Activated naive CD8-positive, alpha-beta T cell treated with anti-CD3 and anti-CD28 coated beads for 36 hours (primary cell): Measurements from ENCODE around the gene KLF4. TPM values are rescaled to one million over a fixed set of nuclear protein-coding genes. Genes with fewer than 3 reads are reported as not detected.

Experiments
- DNase-seq: peaks from one replicate; pipeline ENCODE4 v3.0.0; 2021
- H3K27ac Mint-ChIP-seq: one replicate; pipeline ENCODE4 v1.8.0; 2022; ENCODE audit warnings: mild to moderate bottlenecking, moderate library complexity, mixed read lengths
- H3K27me3 Mint-ChIP-seq: one replicate; pipeline ENCODE4 v1.8.0; 2022; ENCODE audit warnings: mild to moderate bottlenecking, mixed read lengths
- H3K36me3 Mint-ChIP-seq: one replicate; pipeline ENCODE4 v1.8.0; 2021; ENCODE audit warnings: mild to moderate bottlenecking, mixed read lengths
- H3K4me1 Mint-ChIP-seq: one replicate; pipeline ENCODE4 v1.8.0; 2021; ENCODE audit warnings: mixed read lengths
- H3K4me3 Mint-ChIP-seq: one replicate; pipeline ENCODE4 v1.8.0; 2022; ENCODE audit warnings: mild to moderate bottlenecking, moderate library complexity, mixed read lengths
- H3K9me3 Mint-ChIP-seq: one replicate; pipeline ENCODE4 v1.8.0; 2022; ENCODE audit warnings: mixed read lengths
- total RNA-seq, 2 experiments: library from RNA; stranded (reverse); gene quantifications; one replicate each; pipeline ENCODE4 v1.2.3, GENCODE V29; 2021

KLF4 gene
- total RNA-seq, 2 experiments from 2014 or later: 0.50 to 0.62 TPM

DNA sequence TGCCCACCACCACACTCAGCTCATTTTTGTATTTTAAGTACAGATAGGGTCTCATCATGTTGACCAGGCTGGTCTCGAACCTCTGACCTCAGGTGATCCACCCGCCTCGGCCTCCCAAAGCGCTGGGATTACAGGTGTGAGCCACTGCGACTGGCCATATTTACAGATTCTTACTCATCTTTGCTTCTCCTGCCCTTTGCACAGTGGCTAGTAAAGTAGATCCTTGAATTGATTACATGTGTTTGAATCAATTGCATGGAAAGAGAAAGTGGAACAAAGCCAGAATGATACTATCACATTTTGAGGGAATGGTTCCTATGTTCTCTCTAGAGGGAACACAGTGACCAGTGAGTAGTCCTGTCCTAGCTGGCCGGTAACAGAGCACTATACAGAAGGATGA, 15.4 kb downstream of the KLF4 start:
- H3K4me1 Mint-ChIP-seq: no peaks in the 10 kb centered on the region

DNA sequence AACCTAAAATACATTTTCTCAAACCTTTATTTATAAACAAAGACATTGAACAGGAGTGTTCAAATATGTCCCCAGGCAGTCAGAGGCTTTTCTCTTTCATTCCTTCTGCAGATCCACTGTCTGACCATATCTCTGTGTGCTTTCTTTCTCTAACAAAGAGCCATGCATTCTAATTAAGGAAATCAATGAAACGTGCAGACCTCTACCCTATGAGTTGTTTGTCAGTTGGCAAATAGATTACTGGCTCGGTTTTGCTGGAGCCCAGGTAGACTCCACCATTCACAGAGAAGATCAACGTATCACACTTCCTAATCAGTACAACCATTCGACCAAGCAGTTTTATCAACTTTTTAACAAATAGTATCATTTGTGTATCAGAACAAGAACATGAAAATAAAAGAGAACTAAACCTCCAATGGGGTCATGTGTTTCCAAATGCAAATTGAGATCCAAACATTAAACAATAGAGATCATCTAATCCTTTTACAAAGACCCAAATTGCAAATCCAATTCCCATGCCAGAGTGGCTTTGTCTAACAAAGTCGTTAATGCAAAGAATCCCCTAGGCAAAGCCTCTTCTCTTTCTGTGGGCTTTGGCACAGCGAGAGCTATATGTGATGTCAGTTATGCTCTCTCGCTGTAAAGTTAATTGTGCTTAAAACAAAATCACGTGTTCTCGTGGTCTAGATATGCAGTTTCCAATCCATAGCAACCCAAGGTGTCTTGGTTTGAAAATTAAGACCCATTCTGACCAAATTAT, 16.8 kb downstream of the KLF4 start:
- Mint-ChIP-seq H3K4me3 (no peak overlapping the region), H3K27me3 (peaks cover 6% of the 10 kb centered on the region), H3K27ac (no peak overlapping the region), H3K9me3 (no peaks in the 10 kb centered on the region), H3K36me3 (no peaks in the 10 kb centered on the region), H3K4me1 (no peaks in the 10 kb centered on the region)
- DNase-seq: no peak

More for the DNA sequence above, 15.4 kb downstream of the KLF4 start:
- H3K4me3 Mint-ChIP-seq: no peak overlapping the region
- no peak for DNase-seq
- no peaks in the 10 kb centered on the region for H3K36me3 Mint-ChIP-seq
- H3K27me3 Mint-ChIP-seq: peaks cover 15% of the 10 kb centered on the region
- H3K9me3 Mint-ChIP-seq: no peaks in the 10 kb centered on the region
- H3K27ac Mint-ChIP-seq: no peak overlapping the region

DNA sequence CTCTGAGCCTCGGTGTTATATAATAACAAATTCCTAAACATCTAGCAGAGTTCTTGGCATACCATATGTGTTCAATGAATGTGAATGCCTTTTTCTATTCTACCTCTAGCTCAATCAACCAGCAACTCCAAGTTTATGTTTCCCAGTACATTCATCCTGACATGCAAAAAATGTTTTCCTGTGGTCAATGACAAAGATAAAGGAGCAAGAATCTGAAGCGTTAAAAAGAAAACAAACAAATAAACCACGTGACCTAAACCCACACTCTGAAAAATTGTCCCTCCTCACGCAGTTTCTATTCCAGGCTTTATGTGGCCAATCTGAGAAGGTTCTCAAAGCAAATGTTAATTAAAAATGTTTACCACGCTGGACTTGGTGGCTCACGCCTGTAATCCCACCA, 18.0 kb downstream of the KLF4 start:
- Mint-ChIP-seq H3K27me3 (peaks cover 14% of the 10 kb centered on the region), H3K4me3 (no peak overlapping the region), H3K9me3 (no peaks in the 10 kb centered on the region), H3K4me1 (no peaks in the 10 kb centered on the region), H3K27ac (no peak overlapping the region), H3K36me3 (no peaks in the 10 kb centered on the region)
- DNase-seq: no peak

DNA sequence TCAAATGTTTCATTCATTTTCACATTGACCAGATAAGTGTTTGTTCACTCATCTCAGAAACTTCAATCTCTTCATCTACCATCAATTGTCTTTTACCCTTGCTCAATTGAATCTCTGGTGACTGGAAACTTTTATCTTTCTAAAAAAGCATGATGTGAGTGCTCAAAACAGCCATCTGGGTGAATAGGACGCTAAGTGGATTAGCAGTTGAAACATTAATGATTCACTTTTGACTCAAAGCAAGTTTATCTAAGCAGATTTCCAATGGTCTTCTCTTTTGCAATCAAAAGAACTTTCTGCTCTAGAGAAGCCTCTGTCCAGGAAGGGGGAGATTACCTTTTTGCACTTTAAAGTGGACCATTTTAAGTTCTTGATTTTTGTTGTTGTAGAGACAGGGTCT, 22.2 kb downstream of the KLF4 start:
- DNase-seq: no peak
- H3K4me3 Mint-ChIP-seq: no peak overlapping the region
- H3K27ac Mint-ChIP-seq: no peak overlapping the region

DNA sequence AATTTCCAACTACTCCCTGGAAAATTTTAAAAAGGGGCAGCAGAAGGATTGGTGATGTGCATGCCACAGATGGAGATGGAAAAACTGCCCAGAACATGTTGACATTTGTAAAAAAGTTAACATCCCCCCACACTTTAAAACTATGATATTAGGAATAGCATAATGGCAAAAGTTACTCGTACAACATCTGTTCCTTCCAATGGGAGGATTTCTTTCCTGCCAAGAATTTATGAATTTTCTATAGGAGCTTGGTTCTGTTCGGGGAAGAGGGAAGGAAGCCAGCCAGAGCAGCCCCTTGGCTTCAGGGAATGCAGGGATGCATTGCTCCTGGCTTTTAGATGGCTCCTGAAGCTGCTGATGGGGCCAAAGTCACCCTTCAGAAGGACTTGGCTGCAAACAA, 22.7 kb downstream of the KLF4 start:
- Mint-ChIP-seq H3K36me3 (no peaks in the 10 kb centered on the region), H3K9me3 (no peaks in the 10 kb centered on the region), H3K4me3 (no peak overlapping the region), H3K27ac (no peak overlapping the region), H3K4me1 (peaks cover 3% of the 10 kb centered on the region), H3K27me3 (peaks cover 43% of the 10 kb centered on the region)
- no peak for DNase-seq

More for the DNA sequence above, 22.2 kb downstream of the KLF4 start:
- Mint-ChIP-seq H3K9me3 (no peaks in the 10 kb centered on the region), H3K4me1 (peaks cover 3% of the 10 kb centered on the region), H3K27me3 (peaks cover 43% of the 10 kb centered on the region), H3K36me3 (no peaks in the 10 kb centered on the region)

DNA sequence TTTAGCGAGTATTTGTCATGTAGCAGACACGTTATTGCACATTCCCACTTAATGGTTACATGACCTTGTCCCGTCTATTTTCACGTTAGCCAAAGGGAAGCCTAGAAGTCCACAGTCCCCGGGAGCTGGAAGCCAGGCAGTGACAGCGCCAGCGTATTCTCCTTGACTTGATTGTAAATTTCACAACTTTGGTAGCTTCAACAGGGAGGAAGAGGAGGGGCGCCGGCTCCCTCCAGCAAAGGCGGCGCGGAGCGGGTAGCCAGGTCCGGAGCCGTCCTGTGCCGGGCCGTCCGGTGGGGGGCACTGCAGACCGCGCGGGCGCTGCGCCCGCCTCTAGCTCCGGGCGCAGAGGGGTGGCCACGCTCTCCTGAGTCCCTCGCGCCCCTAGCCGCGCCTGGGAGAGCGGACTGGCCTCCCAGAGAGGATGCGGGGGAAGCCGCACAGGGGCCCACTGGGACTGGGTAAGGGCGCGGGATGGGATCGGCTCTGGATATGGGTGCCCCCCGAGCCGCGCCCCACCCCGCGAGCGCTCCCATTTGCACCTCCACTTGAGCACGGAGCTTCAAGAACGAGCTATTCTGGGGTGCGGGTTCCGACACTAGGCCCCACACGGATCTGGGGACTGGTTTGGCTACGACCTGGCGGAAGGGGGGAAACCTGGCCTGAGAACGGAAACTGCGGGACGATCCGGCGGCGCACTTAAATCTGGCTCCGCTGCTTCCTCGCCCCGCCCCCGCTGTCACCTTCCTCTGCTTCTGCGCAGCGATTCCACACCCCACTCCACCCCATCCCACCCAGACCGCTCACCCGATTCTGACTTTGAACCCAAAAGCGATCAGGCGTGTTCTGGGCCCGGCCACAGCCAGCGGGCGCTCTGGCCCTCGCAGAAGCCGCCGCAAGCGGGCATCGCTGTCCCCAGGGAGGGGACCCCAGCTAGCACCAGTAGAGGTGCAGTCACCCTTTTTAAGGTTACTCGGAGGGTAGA, 23.8 kb downstream of the KLF4 start:
- no peaks in the 10 kb centered on the region for H3K9me3 Mint-ChIP-seq
- H3K27ac Mint-ChIP-seq: no peak overlapping the region
- H3K27me3 Mint-ChIP-seq: peaks cover 40% of the 10 kb centered on the region
- DNase-seq: peak; percentile 53
- H3K4me3 Mint-ChIP-seq: peak overlapping the region; percentile 43
- peaks cover 3% of the 10 kb centered on the region for H3K4me1 Mint-ChIP-seq
- H3K36me3 Mint-ChIP-seq: no peaks in the 10 kb centered on the region

DNA sequence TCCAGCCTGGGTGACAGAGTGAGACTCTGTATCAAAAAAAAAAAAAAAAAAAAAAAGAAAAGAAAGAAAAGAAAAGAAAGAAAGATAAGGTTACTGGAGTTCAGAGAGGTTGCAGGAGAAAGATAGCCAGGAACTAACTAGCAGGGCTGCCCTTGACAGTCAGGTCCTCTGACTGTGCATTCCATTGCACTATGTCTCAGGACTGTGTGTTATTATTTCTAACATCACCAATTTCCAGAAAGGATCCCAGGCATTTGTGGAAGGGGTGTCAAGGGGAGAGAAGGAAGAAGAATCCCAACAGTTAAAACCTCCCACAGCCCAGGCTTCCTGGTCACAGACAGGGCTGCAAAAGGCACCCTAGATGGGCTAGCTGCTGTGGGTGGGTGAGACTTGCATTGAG, 25.1 kb downstream of the KLF4 start:
- peaks cover 43% of the 10 kb centered on the region for H3K27me3 Mint-ChIP-seq
- no peaks in the 10 kb centered on the region for H3K9me3 Mint-ChIP-seq
- H3K27ac Mint-ChIP-seq: no peak overlapping the region
- DNase-seq: no peak
- H3K36me3 Mint-ChIP-seq: no peaks in the 10 kb centered on the region
- H3K4me3 Mint-ChIP-seq: no peak overlapping the region
- peaks cover 3% of the 10 kb centered on the region for H3K4me1 Mint-ChIP-seq

DNA sequence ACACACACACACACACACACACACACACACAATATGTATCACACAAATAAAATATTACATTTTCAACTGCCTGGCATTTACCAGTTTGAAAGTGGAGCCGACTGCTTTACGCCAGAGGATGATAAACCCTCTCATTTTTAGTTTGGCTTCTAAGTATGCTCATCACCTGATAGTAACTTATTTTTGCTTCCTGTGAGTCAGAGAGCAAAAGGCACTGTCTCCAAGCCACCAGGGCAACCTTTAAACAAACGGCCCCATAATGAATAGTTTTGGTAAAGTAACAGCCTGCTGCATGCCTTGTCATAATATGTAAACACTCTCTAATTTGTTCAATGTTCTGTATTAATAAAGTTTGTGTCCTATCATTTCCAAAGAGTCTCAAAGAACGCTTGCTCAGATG, 26.9 kb downstream of the KLF4 start:
- Mint-ChIP-seq H3K4me3 (no peak overlapping the region), H3K27me3 (peaks cover 43% of the 10 kb centered on the region), H3K27ac (no peak overlapping the region), H3K4me1 (peaks cover 3% of the 10 kb centered on the region), H3K36me3 (no peaks in the 10 kb centered on the region), H3K9me3 (no peaks in the 10 kb centered on the region)
- no peak for DNase-seq

DNA sequence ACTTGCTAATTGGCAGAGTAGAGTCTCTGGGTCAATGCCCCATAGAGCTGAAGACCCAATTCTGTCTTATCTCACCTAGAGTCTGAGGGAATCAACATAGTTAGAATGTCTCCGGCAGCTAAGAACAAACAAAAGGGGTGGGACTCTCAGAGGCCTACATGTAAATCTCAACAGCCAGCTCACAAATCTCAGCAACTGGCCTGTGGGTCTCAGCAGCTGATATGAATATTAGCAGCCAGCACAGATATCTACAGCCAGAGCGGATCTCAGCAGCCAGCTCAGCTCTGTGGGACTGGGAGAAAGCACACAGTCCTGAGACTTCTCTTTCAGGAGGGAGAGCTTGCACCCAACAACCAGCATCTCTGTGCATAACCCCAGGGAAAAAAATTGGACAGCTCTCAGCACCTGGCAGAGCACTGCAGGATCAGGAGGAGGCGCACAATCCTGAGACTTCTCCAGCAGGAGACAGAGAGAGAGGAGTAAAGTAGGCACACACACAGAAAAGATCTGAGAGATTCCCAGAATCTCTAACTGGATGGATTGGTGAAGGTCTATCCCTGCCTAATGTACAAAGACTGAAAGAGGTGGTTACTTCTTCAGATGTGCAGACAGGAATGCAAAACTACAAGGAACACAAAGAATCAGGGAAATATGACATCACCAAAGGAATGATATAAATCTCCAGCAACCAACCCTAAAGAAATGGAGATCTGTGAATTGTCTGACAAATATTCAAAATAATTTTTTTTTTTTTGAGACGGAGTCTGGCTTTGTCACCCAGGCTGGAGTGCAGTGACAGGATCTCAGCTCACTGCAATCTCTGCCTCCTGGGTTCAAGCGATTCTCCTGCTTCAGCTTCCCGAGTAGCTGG, 29.2 kb downstream of the KLF4 start:
- H3K27ac Mint-ChIP-seq: no peak overlapping the region
- H3K27me3 Mint-ChIP-seq: peaks cover 23% of the 10 kb centered on the region
- H3K4me3 Mint-ChIP-seq: no peak overlapping the region
- no peak for DNase-seq
- H3K4me1 Mint-ChIP-seq: peaks cover 2% of the 10 kb centered on the region
- H3K9me3 Mint-ChIP-seq: no peaks in the 10 kb centered on the region
- no peaks in the 10 kb centered on the region for H3K36me3 Mint-ChIP-seq

DNA sequence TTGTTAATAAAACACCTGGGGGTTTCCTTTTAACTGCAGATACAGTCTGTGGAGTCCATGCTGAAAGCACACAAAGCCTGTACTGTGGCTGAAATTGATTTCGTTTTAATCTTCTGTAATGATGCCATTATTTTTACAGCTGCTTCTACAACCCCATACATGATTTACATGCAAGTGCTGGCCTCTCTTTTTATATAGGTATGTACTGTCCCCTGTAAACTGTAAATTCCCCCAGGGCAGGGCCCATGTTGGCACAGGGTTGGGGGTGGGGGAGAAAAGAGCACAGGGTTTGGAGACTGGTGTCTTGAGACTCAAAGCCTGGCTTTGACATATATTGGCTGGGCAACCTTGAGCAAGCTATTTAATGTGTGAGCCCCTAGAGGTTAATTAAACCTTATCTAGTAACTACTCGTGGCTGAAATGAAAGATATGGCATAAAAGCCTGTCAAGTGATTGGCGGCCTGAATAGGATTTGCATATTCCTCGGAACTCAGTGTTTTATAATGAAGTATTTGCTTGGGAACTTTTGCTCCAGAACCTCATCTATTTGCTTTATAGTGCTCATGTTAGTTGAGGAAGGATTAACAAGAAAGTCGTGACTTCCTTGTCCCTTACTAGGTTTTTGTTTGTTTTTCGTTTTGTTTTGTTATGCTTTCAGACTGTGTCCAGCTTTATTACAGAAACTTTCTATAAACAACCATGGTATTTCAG, 34.0 kb downstream of the KLF4 start:
- no peak for DNase-seq
- Mint-ChIP-seq H3K4me1 (no peaks in the 10 kb centered on the region), H3K4me3 (no peak overlapping the region), H3K27me3 (peaks cover 8% of the 10 kb centered on the region), H3K36me3 (no peaks in the 10 kb centered on the region), H3K27ac (no peak overlapping the region), H3K9me3 (no peaks in the 10 kb centered on the region)

DNA sequence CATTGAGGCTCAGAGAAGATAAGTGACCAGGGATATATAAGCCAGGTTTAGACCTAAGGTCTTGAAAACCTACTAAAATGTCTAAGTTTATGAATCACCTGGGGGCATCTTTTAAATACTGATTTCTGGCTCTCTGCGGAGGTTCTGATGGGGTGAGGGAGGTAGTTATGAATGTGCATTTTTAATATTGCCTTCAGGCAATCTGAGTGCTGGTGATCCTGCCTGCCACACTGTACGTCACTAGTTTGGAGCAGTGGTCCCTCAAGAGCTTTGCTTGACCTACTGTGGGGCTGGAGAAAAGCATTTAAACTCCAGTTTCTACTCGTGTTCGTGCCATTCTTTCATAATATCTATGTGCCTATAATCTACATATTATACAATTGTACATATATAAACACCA, 36.1 kb downstream of the KLF4 start:
- no peaks in the 10 kb centered on the region for H3K4me1 Mint-ChIP-seq
- H3K27ac Mint-ChIP-seq: no peak overlapping the region
- H3K4me3 Mint-ChIP-seq: no peak overlapping the region
- peaks cover 11% of the 10 kb centered on the region for H3K27me3 Mint-ChIP-seq
- no peaks in the 10 kb centered on the region for H3K9me3 Mint-ChIP-seq
- no peak for DNase-seq
- no peaks in the 10 kb centered on the region for H3K36me3 Mint-ChIP-seq

DNA sequence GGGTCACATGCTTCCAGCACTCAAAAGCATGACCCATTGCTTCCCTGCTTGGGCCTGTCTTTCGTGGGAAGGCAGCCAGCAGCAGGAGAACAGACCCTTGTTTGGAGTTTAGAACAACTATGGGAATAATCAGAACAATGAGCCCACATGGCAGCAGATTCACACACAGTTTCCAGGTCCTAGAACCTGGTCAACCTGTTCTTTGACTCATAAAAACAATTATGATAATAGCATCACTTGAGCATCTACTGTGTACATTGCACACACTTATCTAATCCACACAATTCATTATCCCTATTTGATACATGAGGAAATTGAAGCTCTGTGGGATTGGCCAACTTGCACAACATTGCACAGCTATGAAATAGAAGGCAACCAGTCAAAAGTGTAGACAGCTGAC, 41.7 kb downstream of the KLF4 start:
- H3K27ac Mint-ChIP-seq: no peak overlapping the region
- peaks cover 11% of the 10 kb centered on the region for H3K27me3 Mint-ChIP-seq
- no peak for DNase-seq
- H3K36me3 Mint-ChIP-seq: no peaks in the 10 kb centered on the region
- no peak overlapping the region for H3K4me3 Mint-ChIP-seq
- no peaks in the 10 kb centered on the region for H3K4me1 Mint-ChIP-seq
- H3K9me3 Mint-ChIP-seq: no peaks in the 10 kb centered on the region

DNA sequence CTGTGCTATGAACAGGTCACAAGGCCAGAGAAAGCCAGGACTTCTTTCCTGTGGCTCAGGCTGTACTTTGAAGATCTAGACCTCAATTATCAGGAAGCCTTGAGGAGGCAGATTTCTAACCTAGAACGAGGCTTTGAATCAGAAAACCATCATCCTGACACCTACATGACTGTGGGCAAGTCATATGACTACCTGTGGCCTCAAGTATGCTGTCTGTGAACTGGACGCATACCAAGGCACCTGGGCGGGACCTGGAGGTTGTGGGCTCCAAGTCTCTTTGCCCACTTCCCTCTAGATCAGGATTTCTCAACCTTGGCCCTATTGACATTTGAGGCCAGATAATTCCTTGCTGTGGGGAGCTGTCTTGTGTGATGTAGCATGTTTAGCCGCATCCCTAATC, 42.5 kb downstream of the KLF4 start:
- H3K4me1 Mint-ChIP-seq: no peaks in the 10 kb centered on the region
- DNase-seq: no peak
- no peaks in the 10 kb centered on the region for H3K36me3 Mint-ChIP-seq
- peaks cover 7% of the 10 kb centered on the region for H3K27me3 Mint-ChIP-seq
- H3K27ac Mint-ChIP-seq: no peak overlapping the region
- no peaks in the 10 kb centered on the region for H3K9me3 Mint-ChIP-seq
- H3K4me3 Mint-ChIP-seq: no peak overlapping the region

DNA sequence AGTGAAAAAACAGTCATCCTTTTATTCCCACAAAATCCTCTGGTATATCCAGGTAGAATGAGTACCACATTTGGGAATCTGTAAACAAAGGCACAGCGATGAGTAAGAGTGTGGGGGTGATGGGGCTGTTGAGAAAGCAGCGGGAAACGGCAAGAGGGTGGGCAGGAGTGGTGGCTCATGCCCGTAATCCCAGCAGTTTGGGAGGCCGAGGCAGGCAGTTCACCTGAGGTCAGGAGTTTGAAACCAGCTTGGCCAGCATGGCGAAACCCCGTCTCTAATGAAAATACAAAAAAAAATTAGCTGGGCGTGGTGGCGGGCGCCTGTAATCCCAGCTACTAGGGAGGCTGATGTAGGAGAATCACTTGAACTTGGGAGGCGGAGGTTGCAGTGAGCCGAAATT, 43.1 kb downstream of the KLF4 start:
- Mint-ChIP-seq H3K4me1 (no peaks in the 10 kb centered on the region), H3K4me3 (no peak overlapping the region), H3K9me3 (no peaks in the 10 kb centered on the region), H3K27me3 (peaks cover 8% of the 10 kb centered on the region), H3K36me3 (no peaks in the 10 kb centered on the region), H3K27ac (no peak overlapping the region)
- DNase-seq: no peak
